NCI-H2081 treated with DMSO at 0.1 percent for 48 hours (cell line): ENCODE data around the gene LGI1.
A peak's percentile ranks its signal among the peaks of the same experiment; 100 is the strongest.
"Not testable (repeated sequence)": the region's sequence is repeated elsewhere in the genome, so short reads cannot be mapped to it uniquely, and the experiment has no call there.

Source experiments
- DNase-seq: peaks from one replicate; lab custom pipeline; 2025; lab: John Stamatoyannopoulos, UW

Gene LGI1

DNA sequence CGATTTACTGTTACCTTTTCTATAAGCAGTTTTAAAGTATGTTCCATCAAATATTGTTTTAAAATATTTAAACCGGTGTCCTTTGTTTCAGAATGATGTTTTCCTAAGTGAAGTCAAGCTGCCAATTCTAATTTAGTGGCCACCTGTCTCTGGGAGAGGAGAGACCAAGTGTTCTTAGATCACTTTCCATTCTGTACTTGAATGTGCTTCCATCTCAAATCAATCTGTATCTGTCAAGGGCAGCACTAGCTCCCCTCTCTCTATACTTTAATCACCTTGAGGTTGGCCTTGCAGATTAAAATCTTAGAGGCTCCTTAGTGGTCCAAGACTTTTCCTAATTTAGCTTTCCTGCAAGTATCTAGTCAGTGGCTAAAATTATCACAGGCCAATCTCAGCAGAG lies 49.6 kb downstream of the LGI1 start:
- DNase-seq = no peak

DNA sequence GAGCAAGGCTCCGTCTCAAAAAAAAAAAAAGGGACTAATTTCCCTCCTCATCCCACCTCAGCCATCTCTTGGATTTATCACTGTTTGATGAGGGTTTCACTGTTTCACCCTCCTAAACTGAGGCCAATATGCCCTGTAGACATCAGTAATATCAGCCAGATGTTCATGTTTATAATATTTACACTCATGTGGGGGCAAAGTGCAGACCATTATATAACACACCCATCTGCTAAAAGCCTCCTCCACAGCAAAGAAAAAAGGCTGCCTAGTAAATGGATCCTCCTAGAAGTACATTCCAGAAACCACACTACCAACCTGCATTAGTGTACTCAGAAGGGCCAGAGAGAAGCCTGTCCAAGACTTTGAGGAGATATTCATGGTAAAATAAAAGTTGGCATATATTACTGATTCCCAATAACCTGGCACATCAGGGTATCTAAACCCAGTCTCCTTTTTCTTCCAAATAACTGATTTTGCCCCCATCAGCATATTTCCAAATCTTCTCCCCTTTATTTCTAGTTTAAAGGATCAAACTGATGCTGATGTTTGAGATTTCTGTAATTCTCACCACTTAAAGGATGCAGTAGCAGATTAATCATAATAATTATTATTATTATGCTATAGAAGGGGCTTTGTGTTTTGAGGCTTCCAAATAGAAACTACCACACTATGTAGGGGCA lies 55.1 kb downstream of the LGI1 start:
- DNase-seq = no peak

DNA sequence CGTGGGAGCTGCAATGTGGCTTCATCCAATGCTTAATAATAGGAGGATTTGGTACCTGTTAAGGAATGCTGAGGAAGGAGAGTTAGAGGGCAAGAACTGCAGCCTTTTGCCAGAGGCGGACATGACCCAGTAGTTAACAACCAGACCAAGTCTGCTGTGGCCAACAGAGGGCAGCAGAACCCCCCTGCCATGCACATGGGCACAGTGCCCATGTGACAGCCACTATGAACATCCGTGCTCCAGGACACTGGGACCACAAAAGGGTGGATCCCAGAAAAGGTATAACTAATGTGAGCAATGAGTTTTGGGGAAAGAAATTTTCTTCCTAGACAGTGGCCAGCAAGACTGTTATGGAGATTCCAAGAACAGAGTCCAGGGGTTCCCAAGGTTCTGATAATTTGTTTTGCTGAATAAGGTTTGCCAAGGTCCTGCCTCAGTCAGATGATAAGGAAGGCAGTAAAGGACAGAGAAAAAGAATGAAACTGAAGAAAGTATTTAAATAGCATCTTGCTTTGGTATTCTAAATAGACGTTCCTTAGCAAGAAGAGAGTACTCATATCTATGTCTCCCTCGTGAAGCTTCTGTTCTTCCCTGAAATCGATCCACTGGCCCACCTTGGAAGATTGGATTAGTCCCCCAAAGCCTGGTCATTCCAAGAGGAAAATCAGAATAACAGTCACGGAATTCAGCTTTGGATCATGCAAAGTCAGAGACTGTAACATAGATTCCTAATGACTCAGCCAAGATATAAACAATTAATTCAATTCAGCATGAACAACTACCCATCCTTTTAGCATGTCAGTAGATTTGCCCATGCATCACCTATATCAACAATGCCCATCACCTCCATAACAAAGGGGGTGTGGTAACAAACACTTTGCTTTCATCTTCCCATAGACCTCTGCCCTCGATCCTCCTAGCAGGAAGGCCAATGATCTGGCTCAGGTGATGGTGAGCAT lies 56.0 kb downstream of the LGI1 start:
- no peak for DNase-seq

DNA sequence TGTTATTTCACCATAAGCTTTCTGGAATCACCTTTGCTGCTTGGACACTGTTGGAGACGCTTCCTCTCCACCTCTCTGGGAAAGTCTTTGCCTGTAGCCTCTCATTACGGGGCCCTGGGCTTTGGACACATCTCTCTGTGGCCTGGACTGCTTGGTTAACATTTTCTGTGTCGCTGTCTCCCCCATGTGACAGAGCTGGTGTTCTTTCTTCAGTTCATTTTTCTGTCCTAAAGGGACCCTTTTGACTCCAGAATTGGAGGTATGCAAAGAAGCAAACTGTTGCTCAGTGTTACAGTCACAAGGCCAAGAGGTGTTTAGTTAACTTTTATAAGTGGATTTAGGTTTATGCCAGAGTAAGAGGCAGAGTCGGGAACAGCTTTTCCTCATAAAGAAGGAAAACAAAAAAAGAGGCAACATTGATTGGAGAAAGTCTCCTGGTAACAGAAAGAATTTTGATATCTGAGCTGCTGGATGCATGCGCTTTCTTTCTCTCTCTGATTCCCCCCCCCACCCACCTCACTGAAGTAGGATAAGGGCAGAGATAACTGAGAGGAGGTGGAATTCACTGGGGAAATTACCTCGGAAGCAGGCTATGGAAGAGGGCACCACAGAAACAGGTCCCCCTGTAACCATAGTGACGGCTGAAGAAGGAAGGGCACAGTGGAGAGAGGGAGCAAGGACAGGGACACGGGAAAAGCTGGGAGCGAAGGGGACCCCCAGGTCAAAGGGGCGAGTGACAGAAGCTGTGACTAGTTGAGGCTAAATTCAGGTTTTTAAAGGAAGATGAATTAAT lies 57.8 kb downstream of the LGI1 start:
- DNase-seq = no peak

DNA sequence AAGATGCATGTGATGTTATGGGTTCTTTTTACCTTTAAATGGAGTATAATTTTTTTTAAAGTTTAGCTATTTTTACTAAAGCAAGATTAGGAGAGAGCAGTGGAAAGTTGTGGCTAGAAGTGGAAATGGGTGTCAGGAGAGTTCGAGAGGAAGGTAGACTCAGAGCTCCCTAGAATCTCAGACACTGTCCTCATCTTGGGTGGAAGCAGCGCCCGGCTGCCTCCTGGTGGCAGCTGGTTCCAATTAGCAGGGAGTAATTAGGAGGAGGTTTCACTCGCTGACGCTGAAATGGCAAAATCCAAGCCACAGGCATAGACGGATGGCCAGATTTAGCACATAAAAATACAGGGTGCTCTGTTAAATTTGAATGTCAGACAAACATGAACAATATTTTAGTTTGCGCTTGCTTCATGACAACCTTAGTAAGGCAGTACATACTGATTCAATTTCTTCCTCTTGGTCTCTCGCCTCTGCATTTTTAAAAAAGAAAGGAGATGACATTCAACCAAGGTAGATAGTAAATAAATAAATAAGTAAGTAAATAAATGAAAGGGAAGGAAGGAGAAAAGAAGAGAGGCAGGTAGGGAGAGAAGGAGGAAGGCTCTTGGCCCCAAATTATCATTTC lies 58.5 kb downstream of the LGI1 start:
- peak; percentile 19 for DNase-seq

DNA sequence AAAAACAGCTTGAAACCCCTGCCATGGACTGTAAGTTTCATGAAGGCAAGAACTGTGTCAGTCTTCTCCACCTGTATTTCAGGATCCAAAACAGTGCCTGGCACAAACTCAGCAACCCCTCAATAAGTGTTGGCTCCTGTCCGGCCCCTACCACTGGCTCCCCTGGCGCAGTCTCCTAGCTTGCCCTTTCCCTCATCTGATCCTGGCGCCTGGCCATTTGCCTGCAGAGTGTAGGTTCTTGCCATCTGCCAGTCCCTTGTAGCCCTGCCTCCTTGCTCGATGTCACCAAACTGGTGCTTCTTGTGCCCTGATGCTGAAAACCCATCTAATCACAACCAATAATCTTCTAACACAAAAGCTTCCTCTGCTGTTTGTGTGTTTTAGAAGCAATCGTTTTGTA lies 60.4 kb downstream of the LGI1 start:
- DNase-seq = no peak

DNA sequence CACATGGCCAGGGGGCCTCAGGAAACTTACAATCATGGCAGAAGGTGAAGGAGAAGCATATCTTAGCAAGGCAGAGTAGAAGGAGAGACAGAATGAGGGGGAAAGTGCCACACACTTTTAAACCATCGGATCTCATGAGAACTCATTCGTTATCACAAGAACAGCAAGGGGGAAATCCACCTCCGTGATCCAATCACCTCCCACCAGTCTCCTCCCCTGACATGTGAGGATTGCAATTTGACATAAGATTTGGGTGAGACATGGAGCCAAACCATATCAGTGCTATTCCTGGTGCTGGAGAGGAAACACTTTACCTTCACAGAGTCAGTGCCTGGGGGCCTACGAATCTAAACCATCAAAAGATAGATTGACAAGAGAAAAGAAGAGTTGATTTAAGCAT lies 61.8 kb downstream of the LGI1 start:
- DNase-seq = no peak

DNA sequence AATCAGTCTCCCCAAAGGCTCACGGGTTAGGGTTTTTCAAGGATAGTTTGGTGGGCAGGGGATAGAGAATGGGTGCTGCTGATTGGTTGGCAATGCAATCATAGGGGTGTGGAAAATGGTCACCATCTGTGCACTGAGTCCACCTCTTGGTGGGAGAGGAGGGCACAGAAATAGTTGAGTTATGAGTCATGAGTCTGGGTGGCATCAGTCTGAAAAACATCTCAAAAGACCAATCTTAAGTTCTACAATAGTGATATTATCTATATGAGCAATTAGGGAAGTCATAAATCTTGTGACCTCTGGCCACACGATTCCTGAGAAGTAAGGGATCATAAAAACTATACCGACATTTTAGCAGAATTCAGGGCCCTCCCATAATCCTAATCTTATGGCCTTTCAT lies 62.7 kb downstream of the LGI1 start:
- no peak for DNase-seq

DNA sequence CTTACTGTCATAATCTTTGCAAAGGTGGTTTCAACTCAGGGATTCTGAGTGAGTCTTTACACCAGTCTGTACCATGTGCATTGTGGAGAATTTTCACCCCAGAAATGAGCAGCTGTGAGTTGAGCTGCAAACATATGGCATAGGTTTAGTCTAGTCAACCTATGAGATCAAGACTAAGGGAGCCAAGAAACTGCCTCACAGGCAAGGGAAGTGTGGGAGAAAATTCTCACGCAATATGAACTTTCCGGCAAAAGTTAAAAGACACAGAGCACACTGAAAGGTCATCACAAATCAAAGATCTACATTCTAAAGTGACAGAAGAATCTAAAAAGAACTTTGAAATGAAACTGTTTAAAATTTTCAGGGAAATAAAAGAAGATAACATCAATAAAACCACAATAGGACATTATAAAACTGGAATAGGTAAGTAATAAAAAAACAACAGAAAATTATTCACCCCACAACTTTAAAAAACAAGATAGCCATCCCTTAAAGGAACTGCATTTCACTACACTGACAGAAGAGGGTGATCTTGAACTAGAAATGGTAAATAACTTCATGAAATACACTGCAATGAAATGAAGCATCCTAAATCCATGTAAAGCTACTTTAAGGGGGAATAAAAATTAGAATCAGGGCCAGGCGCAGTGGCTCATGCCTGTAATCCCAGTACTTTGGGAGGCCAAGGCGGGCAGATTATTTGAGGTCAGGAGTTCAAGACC lies 63.5 kb downstream of the LGI1 start:
- no peak for DNase-seq

DNA sequence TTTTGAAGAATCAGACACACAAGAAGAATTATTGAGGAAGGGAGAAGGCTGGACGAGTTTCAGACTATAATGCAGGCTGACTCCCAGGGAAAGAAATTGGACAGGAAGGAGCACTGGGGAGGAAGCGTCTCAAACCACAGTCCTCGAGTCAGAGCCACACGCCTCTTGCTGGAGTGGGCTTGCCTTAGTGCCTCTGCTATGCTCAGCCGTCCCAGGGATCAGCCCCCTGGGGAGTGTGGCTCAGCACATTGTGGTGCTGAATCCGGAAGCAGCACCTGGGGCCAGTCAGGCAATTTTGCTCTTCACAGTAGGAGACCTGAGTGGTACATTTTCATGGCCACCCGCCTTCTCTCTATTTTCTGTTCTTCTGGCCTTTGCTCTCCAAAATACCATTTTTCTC lies 68.6 kb downstream of the LGI1 start:
- DNase-seq = no peak

DNA sequence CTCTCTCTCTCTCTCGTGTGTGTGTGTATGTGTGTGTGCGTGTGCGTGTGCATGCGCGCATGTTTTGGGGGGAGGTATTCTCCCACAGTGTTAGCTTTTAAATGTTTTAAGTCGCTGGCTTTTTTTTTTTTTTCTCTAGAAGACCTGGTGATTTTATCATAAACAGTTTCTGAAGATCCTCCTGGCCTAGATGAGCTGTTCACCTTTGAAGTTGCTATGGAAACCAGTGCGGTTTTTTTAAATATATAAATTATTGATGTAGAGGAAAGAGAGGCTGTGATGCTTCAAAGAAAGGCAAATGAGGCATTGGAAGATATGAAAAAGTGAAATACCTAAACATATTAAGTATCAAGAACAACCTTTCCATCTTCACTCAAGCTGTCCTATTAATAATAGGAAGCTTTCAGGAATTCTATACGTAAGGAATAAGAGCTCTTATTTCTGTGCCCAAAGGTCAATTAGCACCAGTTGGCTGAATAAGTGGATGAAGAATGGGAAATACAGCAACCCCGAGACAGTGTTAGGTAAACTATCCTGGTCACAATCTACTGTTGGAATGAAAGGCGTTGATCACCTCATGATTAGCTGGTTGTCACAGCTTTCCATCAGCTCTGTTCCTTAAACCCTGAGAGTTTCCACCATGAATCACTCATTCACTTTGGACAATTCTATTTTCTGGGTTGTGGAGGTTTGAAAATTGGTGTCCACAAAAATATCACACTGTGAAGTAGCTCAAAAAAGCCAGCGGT lies 69.5 kb downstream of the LGI1 start:
- no peak for DNase-seq

DNA sequence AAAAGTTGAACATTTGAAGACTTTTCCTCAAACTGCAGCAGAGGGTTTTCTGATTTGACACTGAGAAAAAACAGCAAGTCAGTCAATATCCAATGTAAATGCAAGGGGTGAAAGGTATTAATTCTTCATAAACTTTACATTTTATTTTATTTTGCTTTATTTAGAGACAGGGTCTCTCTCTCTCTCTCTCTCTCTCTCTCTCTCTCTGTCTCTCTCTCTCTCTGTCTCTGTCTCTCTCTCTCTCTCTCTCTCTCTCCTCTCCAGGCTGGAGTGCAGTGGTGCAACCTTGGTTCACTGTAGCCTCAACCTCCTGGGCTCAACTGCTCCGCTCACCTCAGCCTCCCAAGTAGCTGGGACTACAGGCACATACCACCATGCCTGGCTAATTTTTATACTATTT lies 73.3 kb downstream of the LGI1 start:
- DNase-seq = not testable (repeated sequence)

DNA sequence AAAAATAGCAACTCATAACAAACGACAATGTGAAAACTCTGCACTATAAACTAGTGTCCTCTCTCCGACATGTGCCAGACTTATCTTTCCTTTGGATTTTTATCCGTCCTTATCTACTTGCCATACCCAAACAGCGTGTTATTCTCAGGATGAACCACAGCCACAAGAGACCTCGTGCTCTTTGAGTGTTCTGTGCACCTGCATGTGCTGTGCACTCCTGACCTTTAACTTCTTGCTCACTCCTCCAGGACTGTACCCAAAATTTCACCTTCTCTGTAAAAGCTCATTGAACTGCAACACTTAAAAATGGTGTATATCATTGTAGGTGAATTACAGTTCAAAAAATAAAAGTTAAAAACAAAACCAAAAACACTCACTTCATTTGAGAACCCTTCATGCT lies 78.0 kb downstream of the LGI1 start:
- no peak for DNase-seq

DNA sequence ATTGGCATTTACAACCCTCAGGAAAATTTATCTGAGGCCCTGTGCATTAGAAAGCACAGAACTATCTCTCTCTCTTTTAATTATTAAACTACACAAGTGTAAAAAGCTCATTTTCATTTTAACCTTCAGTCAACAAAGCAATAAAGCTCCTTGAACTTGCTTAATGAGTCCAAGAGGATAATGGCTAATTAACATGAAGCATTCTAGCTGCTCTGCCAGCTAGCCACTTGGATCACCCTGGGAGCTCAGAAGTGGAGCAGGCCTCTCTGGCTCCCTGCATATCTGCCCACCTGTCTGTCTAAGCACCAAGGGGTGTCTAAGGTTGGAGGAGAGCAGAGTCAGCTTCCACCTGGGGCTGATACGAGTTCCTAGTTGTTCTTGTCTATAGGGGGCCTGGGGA lies 80.1 kb downstream of the LGI1 start:
- no peak for DNase-seq

DNA sequence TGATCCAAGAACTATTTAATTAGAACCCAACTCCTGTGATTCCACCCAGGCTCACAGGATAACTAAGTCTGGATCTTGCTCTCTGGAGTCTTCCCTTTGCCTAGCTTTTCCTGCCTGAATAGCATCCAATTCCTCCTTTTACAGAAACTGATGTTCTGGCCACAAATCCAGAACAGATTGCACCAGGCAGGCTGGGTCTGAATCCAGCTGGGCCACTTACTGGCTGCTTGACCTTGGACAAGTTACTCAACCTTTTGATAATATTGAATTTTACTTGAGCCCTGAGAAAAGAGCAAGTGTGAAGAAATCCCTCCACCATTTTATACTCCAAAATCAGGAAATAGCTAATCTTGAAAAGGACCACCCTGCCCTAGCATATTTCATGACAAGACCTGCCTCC lies 80.5 kb downstream of the LGI1 start:
- DNase-seq = no peak

DNA sequence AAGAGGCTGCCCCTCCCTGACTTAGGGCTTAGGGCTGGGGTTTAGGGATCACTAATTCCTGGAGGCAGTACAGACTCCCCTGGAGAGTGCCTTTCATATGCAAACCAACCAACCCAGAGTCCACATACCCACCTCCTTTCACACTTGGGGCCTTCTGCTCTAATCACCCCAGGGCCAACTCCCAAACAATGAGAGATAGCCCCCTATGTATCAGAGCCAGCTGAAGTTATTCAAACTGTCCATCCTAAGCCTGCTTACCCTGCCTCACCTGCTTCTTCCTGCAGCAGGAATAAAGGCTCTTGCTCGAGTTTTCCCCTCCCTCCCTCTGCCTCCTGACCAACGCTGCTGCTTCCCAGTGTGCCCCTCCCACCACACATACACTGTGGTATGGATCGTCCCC lies 84.2 kb downstream of the LGI1 start:
- DNase-seq = no peak

DNA sequence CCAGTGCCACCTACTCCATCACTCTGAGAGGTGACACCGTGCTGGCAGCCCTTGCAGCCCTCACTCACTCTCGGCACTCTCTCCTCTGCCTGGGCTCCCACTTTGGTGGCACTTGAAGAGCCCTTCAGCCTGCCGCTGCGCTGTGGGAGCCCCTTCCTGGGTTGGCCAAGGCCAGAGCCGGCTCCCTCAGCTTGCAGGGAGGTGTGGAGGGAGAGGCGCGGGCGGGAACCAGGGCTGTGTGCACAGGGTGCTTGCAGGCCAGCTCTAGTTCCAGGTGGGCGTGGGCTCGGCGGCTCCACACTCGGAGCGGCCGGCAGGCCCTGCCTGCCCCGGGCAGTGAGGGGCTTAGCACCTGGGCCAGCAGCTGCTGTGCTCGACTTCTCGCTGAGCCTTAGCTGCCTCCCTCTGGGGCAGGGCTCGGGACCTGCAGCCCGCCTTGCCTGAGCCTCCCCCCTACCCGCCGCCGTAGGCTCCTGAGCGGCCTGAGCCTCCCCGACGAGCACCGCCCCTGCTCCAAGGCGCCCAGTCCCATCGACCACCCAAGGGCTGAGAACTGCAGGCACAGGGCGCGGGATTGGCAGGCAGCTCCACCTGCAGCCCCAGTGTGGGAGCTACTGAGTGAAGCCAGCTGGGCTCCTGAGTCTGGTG lies 87.4 kb downstream of the LGI1 start:
- DNase-seq = no peak
